Colon (tissue), 2 donors: ENCODE measurements around the gene LSM3.
A peak's percentile ranks its signal among the peaks of the same experiment; 100 is the strongest.

ENCODE experiments used
- FAIRE-seq: peaks from 2 replicates; lab custom pipeline; 2012; peaks lifted over from hg19 to GRCh38; lab: Jason Lieb, UNC
- donor health status: control.
- donor health status: control.

The LSM3 gene

GRCh38 chr3:14143271-14144225 is 35.1 kb upstream of the LSM3 start:
- peak; percentile 86 for FAIRE-seq

- FAIRE-seq, result peak; percentile 36
These were observed 34.1 kb upstream of the LSM3 start for GRCh38 chr3:14144423-14145075.

GRCh38 chr3:14145236-14145635 is 33.4 kb upstream of the LSM3 start:
- no peak for FAIRE-seq

- FAIRE-seq, result no peak
These were observed 32.8 kb upstream of the LSM3 start for GRCh38 chr3:14145670-14146380.

GRCh38 chr3:14146381-14147065 is 32.1 kb upstream of the LSM3 start:
- FAIRE-seq, result no peak

- FAIRE-seq, result no peak
These were observed 31.6 kb upstream of the LSM3 start for GRCh38 chr3:14147066-14147435.

- FAIRE-seq, result no peak
These were observed 31.0 kb upstream of the LSM3 start for GRCh38 chr3:14147617-14148016.

GRCh38 chr3:14148041-14148985 is 30.3 kb upstream of the LSM3 start:
- FAIRE-seq, result no peak

- no peak for FAIRE-seq
These were observed 28.5 kb upstream of the LSM3 start for GRCh38 chr3:14150078-14150477.

GRCh38 chr3:14150491-14151230 is 28.0 kb upstream of the LSM3 start:
- FAIRE-seq, result no peak

GRCh38 chr3:14151471-14152083 is 27.0 kb upstream of the LSM3 start:
- no peak for FAIRE-seq

GRCh38 chr3:14152233-14152962 is 26.2 kb upstream of the LSM3 start:
- FAIRE-seq, result no peak

GRCh38 chr3:14152963-14153355 is 25.7 kb upstream of the LSM3 start:
- no peak for FAIRE-seq

- no peak for FAIRE-seq
These were observed 25.0 kb upstream of the LSM3 start for GRCh38 chr3:14153663-14154062.

GRCh38 chr3:14154276-14154675 is 24.3 kb upstream of the LSM3 start:
- FAIRE-seq, result no peak

GRCh38 chr3:14154895-14155440 is 23.6 kb upstream of the LSM3 start:
- FAIRE-seq, result no peak

GRCh38 chr3:14156201-14156600 is 22.4 kb upstream of the LSM3 start:
- no peak for FAIRE-seq

- FAIRE-seq, result no peak
These were observed 21.6 kb upstream of the LSM3 start for GRCh38 chr3:14156843-14157561.
